Body of pancreas (tissue), 4 donors: ENCODE results near the gene IGHMBP2.

ENCODE experiments used
- CTCF ChIP-seq, 7 experiments: fragments of 450-650 bp in 4 of 7; fragments of 200-600 bp in 3 of 7; sonication (generic) in 3 of 7; IDR thresholded peaks; one replicate each; pipeline ENCODE4 v1.5.1; 2016 to 2019; ENCODE audit warnings: antibody characterized with exemption in 7 of 7
- POLR2A ChIP-seq, 3 donors: fragments of 450-650 bp; IDR thresholded peaks; one replicate each; pipeline ENCODE4 v1.6.1; 2016; ENCODE audit warnings: antibody characterized with exemption in 3 of 3, mild to moderate bottlenecking in 2 of 3

GRCh38 chr11:68939583-68940555, 36.2 kb downstream of the IGHMBP2 start:
- no peak for TF ChIP-seq CTCF (IDR thresholded peaks at IDR 0.05)
- TF ChIP-seq POLR2A (IDR thresholded peaks at IDR 0.05) = no peak
